SIG-M5 (cell line): ENCODE results near the gene SHFL.

Source experiments
- DNase-seq: peaks from one replicate; lab custom pipeline; 2025; lab: John Stamatoyannopoulos, UW

Gene SHFL

GRCh38 chr19:10087296-10088061, 1.4 kb downstream of the SHFL start:
- no peak for DNase-seq

- DNase-seq: no peak
These were observed 2.9 kb downstream of the SHFL start for GRCh38 chr19:10088949-10089554.

- no peak for DNase-seq
These were observed 3.8 kb downstream of the SHFL start for GRCh38 chr19:10089801-10090375.

GRCh38 chr19:10091370-10091687, 5.2 kb downstream of the SHFL start:
- no peak for DNase-seq

- no peak for DNase-seq
These were observed 6.0 kb downstream of the SHFL start for GRCh38 chr19:10091895-10092641.

GRCh38 chr19:10092648-10093294, 6.7 kb downstream of the SHFL start:
- DNase-seq: no peak

GRCh38 chr19:10093295-10094186, 7.4 kb downstream of the SHFL start:
- DNase-seq: no peak

- DNase-seq: no peak
These were observed 9.5 kb downstream of the SHFL start for GRCh38 chr19:10095622-10095947.

- DNase-seq: no peak
These were observed 10.0 kb downstream of the SHFL start for GRCh38 chr19:10095948-10096614.

GRCh38 chr19:10096615-10096963, 10.5 kb downstream of the SHFL start:
- no peak for DNase-seq

- DNase-seq: no peak
These were observed 14.2 kb downstream of the SHFL start for GRCh38 chr19:10100163-10100785.

- DNase-seq: no peak
These were observed 16.7 kb downstream of the SHFL start for GRCh38 chr19:10102787-10103236.

GRCh38 chr19:10104130-10104513, 18.0 kb downstream of the SHFL start:
- no peak for DNase-seq

GRCh38 chr19:10104665-10105508, 18.8 kb downstream of the SHFL start:
- DNase-seq: no peak

- DNase-seq: no peak
These were observed 19.5 kb downstream of the SHFL start for GRCh38 chr19:10105509-10106099.

- DNase-seq: peak; percentile 69
These were observed 20.2 kb downstream of the SHFL start, which contains the start of gene PPAN for GRCh38 chr19:10106100-10106936. Gene PPAN, plus strand, starts transcription at chr19:10106362. Its CDS starts 33 bp downstream, at chr19:10106395.

GRCh38 chr19:10107254-10107653, 21.1 kb downstream of the SHFL start:
- no peak for DNase-seq

- DNase-seq: no peak
These were observed 21.8 kb downstream of the SHFL start for GRCh38 chr19:10107817-10108367.
